ENCODE measurements around the gene PHF12.

- no peak for TF ChIP-seq CTCF (IDR thresholded peaks at IDR 0.05)
- TF ChIP-seq EP300 (IDR thresholded peaks at IDR 0.05) = no peak
- no peak for TF ChIP-seq POLR2A (IDR thresholded peaks at IDR 0.05)
- no peak for TF ChIP-seq POLR2AphosphoS5 (IDR thresholded peaks at IDR 0.05)
Observed at GRCh38 chr17:28941251-28941650, 10.1 kb downstream of the PHF12 start.

Measured in sigmoid colon (tissue), 4 donors.